AG10803 (cell line): Measurements from ENCODE around the gene LDLRAP1.
"Not testable (repeated sequence)": the region's sequence is repeated elsewhere in the genome, so short reads cannot be mapped to it uniquely, and the experiment has no call there.

Experiments used
- DNase-seq: peaks from one replicate; pipeline ENCODE4 v3.0.0; 2010; ENCODE audit warnings: low read depth
- H3K4me3 ChIP-seq: 2 replicates; pipeline ENCODE4 v1.5.1; 2011; ENCODE audit warnings: mild to moderate bottlenecking, low read length, control low read depth
- TF ChIP-seq, protein P1 (sequence below): conservative IDR thresholded peaks from 2 replicates; pipeline ENCODE4 v1.5.1; 2011; ENCODE audit warnings: mild to moderate bottlenecking, low read length, control low read depth, inconsistent platforms

Gene LDLRAP1

DNA sequence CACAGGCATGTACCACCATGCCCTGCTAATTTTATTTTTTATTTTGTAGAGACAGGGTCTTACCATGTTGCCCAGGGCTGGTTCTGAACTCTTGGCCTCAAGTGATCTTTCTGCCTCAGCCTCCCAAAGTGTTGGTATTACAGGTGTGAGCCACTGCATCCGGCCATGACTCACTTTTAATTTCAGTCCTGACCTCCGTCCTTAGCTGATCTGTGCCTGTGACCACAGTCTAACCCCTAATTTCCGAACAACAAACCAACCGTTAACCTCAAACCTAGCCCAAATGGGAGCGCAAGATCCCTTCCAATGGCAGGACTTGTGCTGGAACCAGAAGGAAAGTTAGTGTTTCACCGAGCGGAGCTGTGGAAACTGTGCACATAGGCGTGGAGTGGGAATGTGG is 43.9 kb downstream of the LDLRAP1 start:
- H3K4me3 ChIP-seq = no peak overlapping the region
- no peak for DNase-seq
- TF ChIP-seq, protein P1, sequence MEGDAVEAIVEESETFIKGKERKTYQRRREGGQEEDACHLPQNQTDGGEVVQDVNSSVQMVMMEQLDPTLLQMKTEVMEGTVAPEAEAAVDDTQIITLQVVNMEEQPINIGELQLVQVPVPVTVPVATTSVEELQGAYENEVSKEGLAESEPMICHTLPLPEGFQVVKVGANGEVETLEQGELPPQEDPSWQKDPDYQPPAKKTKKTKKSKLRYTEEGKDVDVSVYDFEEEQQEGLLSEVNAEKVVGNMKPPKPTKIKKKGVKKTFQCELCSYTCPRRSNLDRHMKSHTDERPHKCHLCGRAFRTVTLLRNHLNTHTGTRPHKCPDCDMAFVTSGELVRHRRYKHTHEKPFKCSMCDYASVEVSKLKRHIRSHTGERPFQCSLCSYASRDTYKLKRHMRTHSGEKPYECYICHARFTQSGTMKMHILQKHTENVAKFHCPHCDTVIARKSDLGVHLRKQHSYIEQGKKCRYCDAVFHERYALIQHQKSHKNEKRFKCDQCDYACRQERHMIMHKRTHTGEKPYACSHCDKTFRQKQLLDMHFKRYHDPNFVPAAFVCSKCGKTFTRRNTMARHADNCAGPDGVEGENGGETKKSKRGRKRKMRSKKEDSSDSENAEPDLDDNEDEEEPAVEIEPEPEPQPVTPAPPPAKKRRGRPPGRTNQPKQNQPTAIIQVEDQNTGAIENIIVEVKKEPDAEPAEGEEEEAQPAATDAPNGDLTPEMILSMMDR = no peak

DNA sequence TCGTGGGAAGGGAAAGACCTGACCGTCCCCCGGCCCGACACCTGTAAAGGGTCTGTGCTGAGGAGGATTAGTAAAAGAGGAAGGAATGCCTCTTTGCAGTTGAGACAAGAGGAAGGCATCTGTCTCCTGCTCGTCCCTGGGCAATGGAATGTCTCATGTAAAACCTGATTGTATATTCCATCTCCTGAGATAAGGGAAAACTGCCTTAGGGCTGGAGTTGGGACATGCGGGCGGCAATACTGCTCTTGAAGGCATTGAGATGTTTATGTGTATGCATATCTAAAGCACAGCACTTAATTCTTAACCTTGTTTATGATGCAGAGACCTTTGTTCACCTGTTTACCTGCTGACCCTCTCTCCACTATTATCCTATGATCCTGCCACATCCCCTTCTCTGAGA is 44.8 kb downstream of the LDLRAP1 start:
- not testable (repeated sequence) for DNase-seq

DNA sequence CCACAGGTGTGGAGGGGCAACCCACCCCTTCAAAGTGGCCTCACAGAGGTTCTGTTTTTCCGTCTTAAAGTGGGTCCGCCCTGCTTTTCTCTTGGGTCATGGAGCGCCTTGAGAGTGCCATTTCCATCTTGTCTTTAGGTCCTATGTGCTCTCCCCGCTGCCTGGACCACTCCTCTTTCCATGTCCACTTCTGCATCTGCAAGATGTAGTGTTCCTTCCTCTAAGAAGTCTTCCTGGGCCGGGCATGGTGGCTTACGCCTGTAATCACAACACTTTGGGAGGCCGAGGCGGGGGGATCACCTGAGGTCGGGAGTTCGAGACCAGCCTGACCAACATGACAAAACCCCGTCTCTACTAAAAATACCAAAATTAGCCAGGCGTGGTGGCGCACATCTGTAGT is 45.4 kb downstream of the LDLRAP1 start:
- DNase-seq, H3K4me3 ChIP-seq: not testable (repeated sequence)

More for the DNA sequence above, 44.8 kb downstream of the LDLRAP1 start:
- H3K4me3 ChIP-seq = not testable (repeated sequence)

DNA sequence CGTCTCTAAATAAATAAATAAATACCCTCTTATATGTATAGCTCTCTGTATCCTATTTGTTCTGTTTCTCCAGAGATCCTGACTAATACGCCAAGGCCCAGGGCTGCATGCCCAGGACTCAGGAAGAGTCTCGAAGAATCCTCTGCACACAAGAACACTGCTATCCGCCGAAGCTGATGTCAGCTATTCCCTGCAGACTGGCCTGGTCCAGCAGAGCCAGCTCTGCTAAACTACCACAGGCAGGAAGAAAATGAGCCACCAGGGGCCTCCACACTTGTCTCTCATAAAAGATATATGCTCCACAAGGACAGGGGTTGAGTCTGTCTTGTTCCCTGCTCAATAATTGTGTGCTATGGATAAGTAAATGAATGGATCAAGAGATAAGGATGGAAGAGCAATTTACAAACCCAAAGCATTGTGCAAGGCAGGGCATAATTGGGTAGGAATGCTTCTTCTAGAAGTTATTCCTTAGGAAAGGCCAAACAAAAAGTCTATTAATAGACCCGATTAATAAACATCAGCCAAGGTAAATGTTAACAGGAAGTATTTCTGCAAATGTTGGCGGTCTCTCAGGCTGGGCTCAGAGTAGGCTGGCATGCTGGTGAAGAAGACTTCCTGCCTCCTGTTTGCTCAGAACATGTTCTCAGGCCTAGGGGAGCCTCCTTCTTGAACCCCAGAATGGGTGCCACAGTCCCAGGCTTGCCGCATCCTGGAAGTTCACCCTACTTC is 46.9 kb downstream of the LDLRAP1 start:
- no peak for DNase-seq
- TF ChIP-seq, protein P1 = no peak; the same call in 1 of the 2 replicates
- H3K4me3 ChIP-seq = no peak overlapping the region

DNA sequence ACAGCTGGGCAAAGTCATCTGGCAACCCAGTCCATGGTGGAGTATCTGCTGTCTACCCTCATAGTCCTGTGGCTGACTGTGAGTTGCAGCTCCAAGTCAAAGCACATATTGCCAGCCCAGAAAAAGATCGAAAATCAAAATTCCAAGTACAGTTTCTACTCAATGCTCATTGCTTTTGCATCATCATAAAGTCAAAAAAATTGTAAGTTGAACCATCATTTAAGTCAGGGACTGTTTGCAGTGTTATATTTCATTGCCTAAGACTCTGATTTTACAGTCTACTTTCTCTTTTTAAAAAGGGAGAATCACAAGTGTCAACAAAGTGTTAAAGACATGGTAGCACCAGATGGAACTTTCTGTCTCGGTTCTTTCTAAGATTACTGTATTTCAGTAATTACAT is 50.5 kb downstream of the LDLRAP1 start:
- no peak for DNase-seq
- H3K4me3 ChIP-seq = no peak overlapping the region
- TF ChIP-seq, protein P1 = no peak

DNA sequence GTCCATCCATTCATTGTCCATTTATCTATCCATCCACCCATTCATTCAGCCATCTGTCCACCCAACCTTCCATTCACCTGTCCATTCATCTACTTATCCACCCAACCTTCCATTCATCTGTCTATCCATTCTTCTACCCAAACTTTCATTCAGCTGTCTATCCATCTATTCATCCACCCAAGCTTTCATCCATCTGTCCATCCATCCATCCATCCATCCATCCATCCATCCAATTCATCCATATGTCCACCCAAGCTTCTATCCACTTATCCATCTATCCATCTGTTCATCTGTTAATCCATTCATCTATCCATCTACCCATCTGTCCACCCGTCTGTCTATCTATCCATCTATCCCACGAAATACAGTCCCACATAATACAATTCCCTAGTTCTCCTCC is 51.6 kb downstream of the LDLRAP1 start:
- H3K4me3 ChIP-seq = no peak overlapping the region
- TF ChIP-seq, protein P1 = no peak
- DNase-seq = no peak

DNA sequence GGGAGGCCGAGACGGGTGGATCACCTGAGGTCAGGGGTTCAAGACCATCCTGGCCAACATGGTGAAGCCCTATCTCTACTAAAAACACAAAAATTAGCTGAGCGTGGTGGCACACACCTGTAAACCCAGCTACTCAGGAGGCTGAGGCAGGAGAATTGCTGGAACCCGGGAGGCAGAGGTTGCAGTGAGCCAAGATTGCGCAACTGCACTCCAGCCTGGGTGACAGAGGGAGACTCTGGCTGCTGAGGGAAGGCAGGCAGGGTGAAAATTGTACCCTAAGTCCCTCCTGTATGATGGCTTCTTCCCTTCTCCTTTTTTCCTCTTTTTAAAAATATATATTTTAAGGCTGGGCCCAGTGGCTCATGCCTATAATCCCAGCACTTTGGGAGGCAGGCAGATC is 53.2 kb downstream of the LDLRAP1 start:
- DNase-seq, H3K4me3 ChIP-seq: not testable (repeated sequence)

DNA sequence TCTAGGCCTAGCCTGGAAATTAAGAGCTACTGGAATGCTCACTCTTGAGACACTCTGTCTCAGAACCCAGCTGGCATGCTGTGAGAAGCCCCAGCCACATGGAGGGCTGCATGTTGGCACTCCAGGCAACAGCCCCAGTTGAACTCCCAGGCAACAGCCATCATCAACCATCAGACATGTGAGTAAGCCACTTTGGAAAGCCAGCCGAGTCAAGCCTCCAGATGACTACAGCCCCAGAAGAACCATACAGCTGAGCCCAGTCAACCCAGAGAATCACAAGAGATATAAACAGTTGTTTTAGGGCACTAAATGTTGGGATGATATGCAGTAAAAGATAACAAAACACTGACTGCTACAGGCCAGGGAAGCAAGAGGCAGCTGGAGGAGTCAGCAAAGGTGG is 55.5 kb downstream of the LDLRAP1 start:
- no peak overlapping the region for H3K4me3 ChIP-seq
- DNase-seq = no peak
- TF ChIP-seq, protein P1 = no peak
